Measurements from ENCODE around the gene LMNTD2. TPM values are rescaled to one million over a fixed set of nuclear protein-coding genes. Genes with fewer than 3 reads are reported as not detected.

LMNTD2 gene
- total RNA-seq, 2 donors from 2014 or later, result 1.1 to 2.1 TPM

GRCh38 chr11:567629-568292, 7.2 kb upstream of the LMNTD2 start:
- DNase-seq (ENCODE audit: low spot score) (no peak), ATAC-seq (no peak)
- H3K36me3 Mint-ChIP-seq, result no peaks in the 10 kb centered on the region
- peak overlapping the region in 1 of 2 donors; percentile 62 for H3K27ac Mint-ChIP-seq
- H3K9me3 Mint-ChIP-seq, result no peaks in the 10 kb centered on the region
- no peaks in the 10 kb centered on the region for H3K27me3 Mint-ChIP-seq
- no peaks in the 10 kb centered on the region for H3K4me1 Mint-ChIP-seq (ENCODE audit: low read depth in 2 of 2)
- peak overlapping the region; percentile 57 for H3K4me3 Mint-ChIP-seq

DNA sequence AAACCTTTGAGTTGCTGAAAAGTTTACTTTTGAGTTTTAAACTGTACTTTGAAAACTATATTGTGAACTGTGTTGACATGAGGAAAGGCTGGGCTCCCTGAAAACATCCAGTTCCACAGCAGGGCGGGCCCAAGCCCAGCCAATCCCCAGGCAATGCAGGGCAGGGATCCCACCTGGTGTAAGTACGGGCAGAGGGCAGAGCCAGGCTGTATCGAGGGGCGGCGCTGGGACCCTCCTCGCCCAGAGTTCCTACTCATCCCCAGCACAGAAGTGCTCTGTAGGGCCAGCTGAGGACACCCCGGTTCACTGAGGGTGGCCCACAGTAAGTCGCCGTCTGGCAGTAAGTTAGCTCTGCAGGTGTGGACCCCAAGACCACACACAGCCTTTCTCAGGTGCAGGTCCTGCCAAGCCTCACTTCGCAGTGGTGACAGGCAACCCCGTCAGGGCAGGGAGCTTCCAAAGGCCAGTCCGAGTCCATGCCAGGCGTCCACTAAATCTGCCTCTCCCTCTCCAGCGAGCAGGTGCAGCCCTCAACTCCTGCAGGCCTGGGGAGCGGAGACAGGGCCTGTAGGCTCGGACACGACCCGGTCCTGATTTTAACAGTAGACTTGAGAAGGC, 6.6 kb upstream of the LMNTD2 start:
- H3K36me3 Mint-ChIP-seq, result no peaks in the 10 kb centered on the region
- H3K4me3 Mint-ChIP-seq, result peak overlapping the region; percentile 57
- H3K27me3 Mint-ChIP-seq, result no peaks in the 10 kb centered on the region
- peak overlapping the region in 1 of 2 donors; percentile 62 for H3K27ac Mint-ChIP-seq
- ATAC-seq (no peak), DNase-seq (ENCODE audit: low spot score) (no peak)
- no peaks in the 10 kb centered on the region for H3K9me3 Mint-ChIP-seq
- H3K4me1 Mint-ChIP-seq (ENCODE audit: low read depth in 2 of 2), result no peaks in the 10 kb centered on the region

DNA sequence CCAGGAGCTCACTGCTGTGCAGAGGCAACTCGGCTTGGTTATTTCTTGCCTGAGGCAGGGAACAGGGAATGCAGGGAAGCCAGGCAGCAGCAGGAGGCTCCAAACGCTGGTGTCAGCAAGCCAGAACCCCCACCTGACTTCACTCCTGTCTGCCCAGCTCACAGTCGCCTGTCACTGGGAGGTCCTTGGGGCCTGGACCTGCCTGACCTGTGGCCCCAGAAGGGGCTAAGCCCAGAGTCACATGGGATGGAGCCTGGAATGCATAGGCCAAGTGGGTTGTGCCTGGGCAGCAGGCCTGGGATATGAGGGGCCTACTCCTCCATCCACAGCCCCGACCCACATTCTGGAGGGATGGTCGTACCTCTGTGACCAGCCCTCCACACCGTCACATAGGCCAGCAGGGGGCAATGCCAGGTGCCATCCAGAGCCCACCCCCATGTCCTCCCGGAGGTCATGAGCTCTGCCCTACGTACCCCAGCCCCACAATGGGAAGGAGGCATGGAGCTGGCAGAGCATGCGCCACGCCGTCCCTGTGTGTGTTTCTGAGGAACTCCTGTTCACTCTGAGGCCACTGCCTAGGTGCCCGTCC, 5.5 kb upstream of the LMNTD2 start:
- ATAC-seq, result no peak
- Mint-ChIP-seq H3K9me3 (no peaks in the 10 kb centered on the region), H3K4me3 (no peak overlapping the region), H3K27me3 (no peaks in the 10 kb centered on the region), H3K4me1 (ENCODE audit: low read depth in 2 of 2) (peaks cover 0 to 4% of the 10 kb centered on the region in 2 donors), H3K27ac (no peak overlapping the region), H3K36me3 (no peaks in the 10 kb centered on the region)
- no peak for DNase-seq (ENCODE audit: low spot score)

DNA sequence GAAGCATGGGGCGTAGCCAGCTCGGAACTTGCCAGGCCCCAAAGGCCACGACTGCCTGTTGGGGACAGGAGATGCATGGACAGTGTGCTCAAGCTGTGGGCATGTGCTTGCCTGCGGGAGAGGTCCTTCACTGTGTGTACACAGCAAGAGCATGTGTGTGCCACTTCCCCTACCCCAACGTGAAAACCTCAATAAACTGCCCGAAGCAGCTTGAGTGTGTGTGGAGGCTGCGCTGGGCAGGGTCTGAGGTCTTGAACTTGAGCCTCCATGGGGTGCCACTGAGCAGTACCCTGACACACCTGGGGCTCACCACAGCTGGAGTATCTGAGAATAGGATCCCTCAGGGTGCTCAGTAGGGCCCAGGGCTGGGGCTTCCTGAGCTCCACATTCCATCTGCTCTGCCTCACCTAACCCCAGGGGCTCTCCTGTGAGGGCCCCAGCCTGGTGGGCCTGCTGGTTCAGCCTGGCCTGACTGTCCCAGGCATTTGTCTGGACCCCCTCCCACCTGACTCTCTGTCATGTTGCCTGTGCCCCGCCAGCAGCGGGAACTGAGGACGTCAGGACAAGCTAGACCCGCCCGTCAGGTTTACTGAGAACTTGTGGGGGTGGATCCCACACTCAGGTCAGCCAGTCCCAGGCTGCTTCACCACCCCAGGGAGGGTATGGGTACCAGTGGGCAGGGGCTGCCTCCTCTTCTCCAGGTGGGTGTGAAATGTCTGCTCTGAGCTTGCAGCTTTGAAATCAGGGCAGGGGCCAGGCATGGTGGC, 3.5 kb upstream of the LMNTD2 start:
- ATAC-seq, result no peak
- Mint-ChIP-seq H3K27me3 (no peaks in the 10 kb centered on the region), H3K36me3 (no peaks in the 10 kb centered on the region), H3K27ac (no peak overlapping the region), H3K4me1 (ENCODE audit: low read depth in 2 of 2) (peaks cover 5 to 8% of the 10 kb centered on the region in 2 donors), H3K4me3 (no peak overlapping the region), H3K9me3 (no peaks in the 10 kb centered on the region)
- no peak for DNase-seq (ENCODE audit: low spot score)

GRCh38 chr11:563066-563811, 2.7 kb upstream of the LMNTD2 start:
- ATAC-seq, result no peak
- no peak overlapping the region for H3K4me3 Mint-ChIP-seq
- H3K27me3 Mint-ChIP-seq, result no peaks in the 10 kb centered on the region
- H3K36me3 Mint-ChIP-seq, result no peaks in the 10 kb centered on the region
- no peak for DNase-seq (ENCODE audit: low spot score)
- H3K9me3 Mint-ChIP-seq, result no peaks in the 10 kb centered on the region
- peaks cover 5 to 8% of the 10 kb centered on the region in 2 donors for H3K4me1 Mint-ChIP-seq (ENCODE audit: low read depth in 2 of 2)
- no peak overlapping the region for H3K27ac Mint-ChIP-seq

DNA sequence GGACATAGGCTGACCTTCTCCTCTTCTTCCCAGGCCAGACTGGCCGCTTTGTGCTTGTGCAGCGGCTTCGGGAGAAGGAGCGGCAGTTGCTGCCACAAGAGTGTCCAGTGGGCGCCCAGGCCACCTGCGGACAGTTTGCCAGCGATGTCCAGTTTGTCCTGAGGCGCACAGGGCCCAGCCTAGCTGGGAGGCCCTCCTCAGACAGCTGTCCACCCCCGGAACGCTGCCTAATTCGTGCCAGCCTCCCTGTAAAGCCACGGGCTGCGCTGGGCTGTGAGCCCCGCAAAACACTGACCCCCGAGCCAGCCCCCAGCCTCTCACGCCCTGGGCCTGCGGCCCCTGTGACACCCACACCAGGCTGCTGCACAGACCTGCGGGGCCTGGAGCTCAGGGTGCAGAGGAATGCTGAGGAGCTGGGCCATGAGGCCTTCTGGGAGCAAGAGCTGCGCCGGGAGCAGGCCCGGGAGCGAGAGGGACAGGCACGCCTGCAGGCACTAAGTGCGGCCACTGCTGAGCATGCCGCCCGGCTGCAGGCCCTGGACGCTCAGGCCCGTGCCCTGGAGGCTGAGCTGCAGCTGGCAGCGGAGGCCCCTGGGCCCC, 1.6 kb upstream of the LMNTD2 start:
- Mint-ChIP-seq H3K36me3 (no peaks in the 10 kb centered on the region), H3K4me1 (ENCODE audit: low read depth in 2 of 2) (peaks cover 5 to 8% of the 10 kb centered on the region in 2 donors), H3K27me3 (no peaks in the 10 kb centered on the region), H3K9me3 (no peaks in the 10 kb centered on the region), H3K27ac (no peak overlapping the region), H3K4me3 (peak overlapping the region; percentile 88)
- ATAC-seq (no peak), DNase-seq (ENCODE audit: low spot score) (no peak)

- DNase-seq (ENCODE audit: low spot score), result no peak
- Mint-ChIP-seq H3K36me3 (no peaks in the 10 kb centered on the region), H3K9me3 (no peaks in the 10 kb centered on the region), H3K4me1 (ENCODE audit: low read depth in 2 of 2) (peaks cover 5 to 8% of the 10 kb centered on the region in 2 donors), H3K27ac (no peak overlapping the region), H3K27me3 (no peaks in the 10 kb centered on the region), H3K4me3 (peak overlapping the region; percentile 88)
- peak; percentile 2 to 3 for ATAC-seq
These were observed 838 bp upstream of the LMNTD2 start for GRCh38 chr11:561148-562003.

DNA sequence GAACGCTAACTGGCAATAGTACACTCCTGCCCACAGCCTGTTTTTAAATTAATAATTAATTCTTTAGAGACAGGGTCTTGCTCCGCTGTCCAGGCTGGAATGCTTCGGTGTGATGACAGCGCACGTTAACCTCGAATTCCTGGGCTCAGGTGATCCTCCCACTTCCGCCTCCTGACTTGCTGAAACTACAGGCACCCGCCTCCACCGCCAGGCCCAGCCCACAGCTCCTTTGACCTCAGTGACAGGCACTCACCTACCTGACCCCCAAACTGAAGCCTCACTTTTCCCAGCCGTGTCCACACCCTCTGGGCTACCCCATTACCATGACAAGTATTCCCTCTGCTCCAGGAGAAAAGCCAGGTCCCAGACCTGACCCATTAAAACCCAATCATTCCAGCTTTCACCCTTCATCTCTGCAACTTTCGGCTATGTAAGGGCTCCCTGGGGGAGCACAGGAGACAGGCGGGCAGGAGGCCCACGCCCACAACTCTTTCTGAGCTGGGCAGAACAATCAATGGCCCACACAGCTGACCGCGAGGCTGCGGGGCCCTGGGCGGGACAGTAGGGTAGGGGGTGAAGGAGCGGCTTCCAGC, 730 bp downstream of the LMNTD2 start:
- Mint-ChIP-seq H3K36me3 (no peaks in the 10 kb centered on the region), H3K9me3 (no peaks in the 10 kb centered on the region), H3K4me3 (peak overlapping the region; percentile 88), H3K27me3 (no peaks in the 10 kb centered on the region), H3K4me1 (ENCODE audit: low read depth in 2 of 2) (peaks cover 5 to 8% of the 10 kb centered on the region in 2 donors), H3K27ac (peak overlapping the region in 1 of 2 donors; percentile 35)
- ATAC-seq (no peak), DNase-seq (ENCODE audit: low spot score) (no peak)

DNA sequence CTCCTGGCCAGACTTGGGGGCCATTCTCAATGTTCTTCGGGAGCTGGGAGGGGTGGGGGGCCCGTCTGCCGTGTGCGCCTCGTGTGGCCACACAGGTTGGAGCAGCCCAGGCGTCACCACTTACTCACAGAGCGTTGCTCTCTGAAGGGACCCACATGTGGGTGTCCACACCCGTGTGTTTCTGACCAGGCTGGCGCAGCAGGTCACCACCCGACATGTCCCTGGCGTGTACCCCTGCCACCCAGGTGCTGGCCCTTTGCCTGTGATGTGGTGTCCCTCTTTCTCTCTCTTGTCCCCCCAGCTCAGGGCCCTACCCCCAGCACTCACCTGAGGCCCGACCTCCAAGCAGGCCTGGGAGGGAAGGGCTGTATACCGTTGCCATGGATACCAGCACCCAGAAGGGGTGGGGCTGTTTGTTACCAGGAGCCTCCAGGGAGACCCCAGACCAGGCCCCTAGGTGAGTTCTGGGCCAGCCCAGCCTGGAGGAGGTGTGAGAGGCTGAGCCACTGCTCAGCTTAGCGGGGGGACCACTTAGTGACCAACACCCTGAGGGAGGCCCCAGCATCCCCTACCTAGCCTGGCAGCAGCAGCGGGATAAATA, 1.4 kb downstream of the LMNTD2 start:
- Mint-ChIP-seq H3K4me1 (ENCODE audit: low read depth in 2 of 2) (peaks cover 5 to 8% of the 10 kb centered on the region in 2 donors), H3K27me3 (no peaks in the 10 kb centered on the region), H3K27ac (no peak overlapping the region), H3K9me3 (no peaks in the 10 kb centered on the region), H3K4me3 (no peak overlapping the region), H3K36me3 (no peaks in the 10 kb centered on the region)
- ATAC-seq, result no peak
- DNase-seq (ENCODE audit: low spot score), result no peak

DNA sequence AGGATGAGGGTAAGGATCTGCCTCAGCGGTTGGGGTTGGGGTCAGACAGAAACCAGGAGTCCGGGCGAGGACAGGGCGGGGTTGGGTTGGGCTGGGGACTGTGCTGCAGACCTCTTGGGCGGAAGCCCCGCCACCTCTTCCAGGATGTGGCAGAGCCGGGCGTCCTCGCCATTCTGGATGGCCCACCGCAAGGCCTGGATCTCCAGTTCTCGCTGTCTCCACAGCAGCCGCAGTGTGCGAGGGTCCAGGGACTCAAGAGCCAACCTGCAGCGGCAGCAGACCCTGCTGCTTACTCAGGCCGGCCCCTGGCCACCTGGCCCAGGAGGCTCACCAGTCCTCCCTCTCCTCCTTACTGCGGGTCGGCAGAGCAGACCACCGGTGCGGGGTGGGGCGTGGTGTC, 2.0 kb downstream of the LMNTD2 start:
- H3K4me3 Mint-ChIP-seq, result no peak overlapping the region
- no peak for ATAC-seq

DNA sequence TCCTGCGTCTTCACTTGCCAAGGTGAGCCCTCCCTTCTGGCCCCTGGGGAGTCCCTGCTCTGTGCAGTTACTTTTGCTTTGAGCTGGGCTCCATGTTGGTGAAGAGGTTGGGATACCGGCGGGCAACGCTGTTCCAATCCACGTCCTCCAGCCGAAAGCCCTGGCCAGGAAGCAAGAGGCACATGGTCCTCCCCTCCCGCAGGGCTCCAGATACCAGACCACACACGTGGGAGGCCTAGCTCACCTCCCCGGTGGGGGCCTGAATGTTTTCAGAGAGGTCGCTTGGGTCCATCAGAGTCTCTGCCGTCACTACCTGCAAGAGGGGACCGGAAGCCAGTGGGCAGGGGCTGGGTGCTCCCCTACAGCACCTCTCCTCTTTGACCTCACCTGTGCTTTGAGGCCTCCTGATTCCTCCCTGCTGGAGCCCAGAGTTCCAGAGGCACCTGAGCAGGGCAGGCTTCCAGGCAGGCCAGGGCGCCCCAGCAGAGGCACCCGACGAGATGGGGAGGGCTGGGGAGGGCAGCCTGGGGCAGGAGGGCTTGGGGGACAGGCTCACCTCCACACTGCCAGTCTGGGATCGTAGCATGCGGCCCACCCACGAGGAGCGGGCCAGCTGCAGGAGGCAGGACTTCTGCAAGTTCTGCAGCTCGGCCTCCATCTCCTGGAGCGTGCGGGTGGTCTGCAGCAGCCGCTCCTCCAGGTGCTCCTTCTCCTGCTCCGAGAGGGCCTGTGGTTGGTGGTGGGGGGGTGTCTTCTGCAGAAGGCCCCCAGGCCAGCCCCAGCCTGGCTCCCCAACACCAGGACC, 3.0 kb downstream of the LMNTD2 start:
- H3K27me3 Mint-ChIP-seq, result no peaks in the 10 kb centered on the region
- no peaks in the 10 kb centered on the region for H3K36me3 Mint-ChIP-seq
- no peak for ATAC-seq
- H3K9me3 Mint-ChIP-seq, result no peaks in the 10 kb centered on the region
- no peak for DNase-seq (ENCODE audit: low spot score)
- no peak overlapping the region for H3K4me3 Mint-ChIP-seq
- H3K27ac Mint-ChIP-seq, result no peak overlapping the region
- H3K4me1 Mint-ChIP-seq (ENCODE audit: low read depth in 2 of 2), result peaks cover 5 to 8% of the 10 kb centered on the region in 2 donors

More for the DNA sequence above, 2.0 kb downstream of the LMNTD2 start:
- Mint-ChIP-seq H3K4me1 (ENCODE audit: low read depth in 2 of 2) (peaks cover 5 to 8% of the 10 kb centered on the region in 2 donors), H3K27me3 (no peaks in the 10 kb centered on the region), H3K9me3 (no peaks in the 10 kb centered on the region), H3K36me3 (no peaks in the 10 kb centered on the region), H3K27ac (no peak overlapping the region)
- no peak for DNase-seq (ENCODE audit: low spot score)
